Measurements from ENCODE around the gene FKBP6.
"Not testable (repeated sequence)": the region's sequence is repeated elsewhere in the genome, so short reads cannot be mapped to it uniquely, and the experiment has no call there.

FKBP6 gene

DNA sequence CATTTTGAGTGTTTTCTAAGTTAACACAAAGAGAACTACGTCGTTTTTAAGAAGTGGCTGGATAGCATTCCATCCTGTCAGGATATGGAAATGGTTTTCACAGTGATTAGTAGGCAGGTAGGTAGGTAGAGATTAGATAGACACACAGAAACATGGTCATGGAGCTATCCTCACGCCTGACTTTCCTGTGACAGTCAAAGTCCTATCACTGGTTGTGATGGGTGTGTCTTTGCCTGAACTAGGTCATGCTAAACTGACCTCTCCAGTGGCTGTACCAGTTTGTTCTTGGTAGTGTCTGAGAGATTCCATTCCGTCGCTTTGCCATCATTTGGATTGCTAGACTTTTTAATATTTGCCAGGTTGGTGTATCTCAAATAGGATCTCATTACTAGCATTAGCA, 28.2 kb downstream of the FKBP6 start:
- no peak for DNase-seq (ENCODE audit: low read depth, low spot score)

DNA sequence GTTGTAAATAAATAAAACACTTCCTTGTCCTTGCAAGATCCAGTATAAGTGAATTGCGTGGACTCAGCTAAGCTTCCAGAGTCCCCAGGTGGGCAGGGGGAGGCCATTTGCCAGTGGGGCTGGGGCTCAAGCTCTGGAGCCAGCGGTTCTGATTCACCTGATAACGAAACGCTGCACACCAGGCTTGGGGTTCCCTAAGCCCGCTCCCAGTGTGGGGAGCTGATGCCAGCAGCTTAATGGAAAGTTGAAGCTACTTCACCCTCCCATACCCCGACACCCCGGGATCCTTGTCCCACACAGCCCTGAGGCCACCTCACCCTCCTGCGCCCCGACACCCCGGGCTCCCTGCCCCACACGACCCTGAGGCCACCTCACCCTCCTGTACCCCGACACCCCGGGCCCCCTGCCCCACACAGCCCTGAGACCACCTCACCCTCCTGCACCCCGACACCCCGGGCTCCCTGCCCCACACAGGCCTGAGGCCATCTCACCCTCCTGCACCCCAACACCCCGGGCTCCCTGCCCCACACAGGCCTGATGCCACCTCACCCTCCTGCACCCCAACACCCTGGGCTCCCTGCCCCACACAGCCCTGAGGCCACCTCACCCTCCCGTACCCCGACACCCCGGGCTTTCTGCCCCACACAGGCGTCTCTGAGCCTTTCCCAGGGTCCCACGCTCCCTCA, 30.8 kb downstream of the FKBP6 start:
- DNase-seq (ENCODE audit: low read depth, low spot score) = no peak

DNA sequence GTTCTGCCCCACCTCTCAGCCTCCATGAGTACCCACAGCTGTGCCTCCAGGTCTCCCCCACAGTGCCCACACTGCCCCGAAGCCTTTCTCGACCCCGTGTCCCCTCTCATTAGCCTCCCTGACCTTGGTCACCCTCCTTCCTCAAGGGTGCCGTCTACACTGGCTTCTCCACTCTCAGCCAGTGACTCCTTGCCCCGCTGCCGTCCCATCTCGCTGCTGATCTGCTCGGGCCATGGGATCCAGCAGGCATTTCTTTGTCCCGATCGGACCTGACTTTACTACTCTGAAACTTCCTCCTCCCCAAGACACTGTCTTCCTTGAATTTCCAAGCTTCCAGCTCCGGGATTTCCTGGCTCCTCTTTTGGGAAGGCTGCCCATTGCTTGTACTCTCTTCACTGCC, 31.3 kb downstream of the FKBP6 start:
- DNase-seq (ENCODE audit: low read depth, low spot score) = no peak

DNA sequence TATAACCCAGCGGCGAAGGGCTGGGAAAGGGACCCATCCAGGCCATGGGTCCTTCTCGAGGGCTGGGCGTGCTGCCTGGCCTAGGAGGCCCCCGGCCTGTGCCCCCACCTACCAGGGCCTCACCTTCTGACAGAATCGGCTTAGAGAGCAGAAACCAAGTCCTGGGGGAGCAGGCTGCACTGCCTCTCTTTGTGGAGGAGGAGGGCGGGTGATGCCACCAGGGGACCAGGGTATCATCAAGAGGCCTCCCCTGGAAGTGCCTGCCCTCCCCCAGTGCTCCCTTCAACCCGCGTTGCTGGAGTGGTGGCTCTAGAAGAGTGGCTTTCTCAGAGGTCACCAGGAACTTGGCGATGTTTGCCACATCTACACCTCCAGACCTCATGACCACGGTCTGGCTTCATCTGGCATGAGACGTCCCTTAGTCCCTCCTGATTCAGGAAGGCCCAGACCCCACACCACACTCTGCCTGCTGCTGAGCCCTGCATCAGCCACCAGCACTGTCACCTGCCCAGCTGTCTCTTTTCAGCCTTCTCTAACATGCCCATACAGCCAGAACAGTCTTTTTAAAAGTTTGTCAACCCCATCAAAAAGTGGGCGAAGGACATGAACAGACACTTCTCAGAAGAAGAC, 31.9 kb downstream of the FKBP6 start:
- no peak for DNase-seq (ENCODE audit: low read depth, low spot score)

DNA sequence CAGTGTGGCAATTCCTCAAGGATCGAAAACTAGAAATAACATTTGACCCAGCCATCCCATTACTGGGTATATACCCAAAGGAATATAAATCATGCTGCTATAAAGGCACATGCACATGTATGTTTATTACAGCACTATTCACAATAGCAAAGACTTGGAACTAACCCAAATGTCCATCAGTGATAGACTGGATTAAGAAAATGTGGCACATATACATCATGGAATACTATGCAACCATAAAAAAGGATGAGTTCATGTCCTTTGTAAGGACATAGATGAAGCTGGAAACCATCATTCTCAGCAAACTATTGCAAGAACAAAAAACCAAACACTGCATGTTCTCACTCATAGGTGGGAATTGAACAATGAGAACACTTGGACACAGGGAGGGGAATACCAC, 32.6 kb downstream of the FKBP6 start:
- DNase-seq (ENCODE audit: low read depth, low spot score) = not testable (repeated sequence)

DNA sequence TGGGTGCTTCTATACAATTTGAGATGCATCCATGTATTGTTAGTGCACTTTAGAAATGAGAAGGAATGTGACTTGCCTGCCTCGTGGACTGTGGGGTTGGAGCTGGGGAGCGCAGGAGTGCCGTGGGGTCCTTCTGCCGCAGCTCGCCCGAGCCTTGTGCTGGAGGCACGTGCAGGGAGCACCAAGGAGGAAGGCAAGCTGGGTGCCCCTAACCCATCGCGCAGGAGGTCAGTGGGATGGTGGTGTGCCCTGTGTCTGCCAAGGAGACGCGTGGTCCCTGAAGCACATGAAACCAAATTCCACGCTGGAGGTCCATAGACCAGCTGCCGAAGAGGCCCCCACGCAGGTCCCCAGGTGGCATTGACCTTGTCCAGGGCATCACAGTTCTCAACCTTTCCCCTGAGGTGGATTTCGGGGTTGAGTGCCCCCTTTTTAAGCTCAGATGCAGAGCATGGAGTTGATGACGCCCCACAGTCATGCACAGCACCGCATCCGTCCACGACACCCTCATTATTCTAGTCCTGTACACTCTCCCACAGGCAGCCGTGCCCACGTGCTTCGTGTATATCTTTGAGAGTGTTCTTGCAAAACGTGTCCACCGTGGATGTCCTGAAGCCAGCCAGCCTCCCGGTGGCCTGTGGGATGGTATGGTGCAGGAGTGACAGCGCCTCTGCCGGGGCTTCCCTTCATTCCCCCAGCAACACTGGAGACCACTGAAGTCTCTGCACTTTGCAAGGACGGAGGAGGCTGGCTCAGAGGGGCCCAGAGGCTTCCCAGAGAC, 35.5 kb downstream of the FKBP6 start:
- no peak for DNase-seq (ENCODE audit: low read depth, low spot score)

DNA sequence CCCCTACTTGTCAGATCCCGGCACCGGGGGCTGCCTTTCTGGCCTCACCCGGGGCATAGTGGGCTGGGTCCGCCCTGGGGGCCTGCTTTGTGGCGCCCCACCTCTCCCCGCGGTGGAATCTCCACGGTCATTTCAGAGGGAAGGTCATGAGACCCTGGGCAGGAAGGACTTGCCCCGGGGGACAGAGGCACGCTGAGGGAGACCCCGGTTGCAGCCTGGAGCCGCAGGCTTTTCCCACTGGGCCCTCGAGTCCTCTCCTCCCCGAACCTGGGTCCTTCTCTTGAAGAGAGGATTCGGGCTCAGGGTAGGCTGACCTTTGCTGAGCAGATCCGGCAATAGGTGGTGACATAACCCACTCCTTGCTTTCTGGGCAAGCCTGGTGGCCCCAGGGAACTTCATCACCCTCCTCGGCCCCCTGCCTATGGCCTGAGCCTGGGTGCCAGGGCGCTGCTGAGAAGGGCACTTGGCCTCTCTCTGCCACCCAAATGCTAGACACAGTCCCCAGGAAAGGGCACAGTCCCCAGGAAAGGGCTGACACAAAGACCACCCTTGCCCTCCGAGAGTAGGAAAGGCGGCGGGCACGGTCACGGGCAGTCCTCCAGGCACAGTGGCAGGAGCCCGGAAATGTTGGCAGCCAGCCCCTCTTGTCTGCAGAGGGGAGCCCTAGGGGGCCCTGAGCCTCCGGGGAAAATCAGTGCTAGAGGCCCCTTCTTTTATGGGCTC, 36.2 kb downstream of the FKBP6 start:
- DNase-seq (ENCODE audit: low read depth, low spot score) = no peak

DNA sequence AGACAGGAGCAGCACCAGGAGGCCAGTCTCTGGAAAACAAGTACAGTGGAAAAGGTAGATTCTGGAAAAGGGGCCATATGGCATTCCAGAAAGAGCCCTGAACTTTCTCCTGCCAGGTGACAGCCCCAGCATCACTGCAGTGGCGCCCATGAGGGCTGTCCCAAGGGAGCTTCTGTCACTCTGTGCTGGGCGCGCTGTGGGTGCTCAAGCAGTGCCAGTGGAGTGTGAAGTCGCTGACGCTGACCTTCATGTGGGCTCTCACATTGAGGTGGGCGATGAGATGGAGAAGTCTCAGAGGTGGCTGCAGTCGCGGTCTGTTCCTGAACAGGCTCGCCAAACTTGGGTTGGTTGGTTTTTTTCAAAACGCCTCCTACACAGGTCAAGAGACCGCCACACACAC, 38.2 kb downstream of the FKBP6 start:
- no peak for DNase-seq (ENCODE audit: low read depth, low spot score)

DNA sequence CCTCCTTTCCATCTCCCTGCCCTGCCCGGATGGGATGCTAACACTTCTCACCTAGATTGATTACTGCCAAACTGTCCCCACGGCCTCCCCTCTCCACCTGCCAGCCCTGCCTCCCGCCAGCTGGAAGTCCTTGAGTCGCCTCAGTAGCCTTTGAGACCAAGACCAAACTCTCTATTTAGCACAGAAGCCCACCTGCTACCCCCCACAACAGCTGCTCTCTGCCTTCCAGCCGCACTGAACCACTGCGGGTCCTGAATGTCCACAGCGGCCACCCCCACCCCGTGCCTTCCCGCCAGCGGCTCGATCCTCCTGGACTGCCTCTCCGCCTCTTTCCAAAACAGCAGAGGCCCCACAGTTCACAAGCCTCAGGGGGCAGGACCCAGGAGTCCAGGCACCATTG, 39.0 kb downstream of the FKBP6 start:
- no peak for DNase-seq (ENCODE audit: low read depth, low spot score)

DNA sequence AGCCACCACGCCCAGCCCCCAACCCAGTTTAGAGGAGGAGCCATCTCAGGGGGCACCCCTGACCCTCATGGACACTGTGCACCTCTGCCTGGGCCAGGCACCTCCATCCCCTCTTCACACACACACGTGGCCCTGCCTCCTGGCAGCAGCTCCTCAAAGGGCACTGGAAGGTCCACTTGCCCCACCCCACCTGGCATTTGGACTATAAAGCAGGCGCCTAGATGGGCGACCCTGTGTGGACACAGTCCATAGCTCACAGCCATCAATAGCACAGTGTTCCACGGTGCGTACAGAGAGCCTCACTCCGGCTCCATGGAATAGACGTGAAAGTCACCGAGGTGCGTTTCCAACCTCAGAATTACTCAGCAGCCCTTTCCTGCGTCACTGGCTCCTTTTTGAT, 41.0 kb downstream of the FKBP6 start:
- DNase-seq (ENCODE audit: low read depth, low spot score) = no peak

DNA sequence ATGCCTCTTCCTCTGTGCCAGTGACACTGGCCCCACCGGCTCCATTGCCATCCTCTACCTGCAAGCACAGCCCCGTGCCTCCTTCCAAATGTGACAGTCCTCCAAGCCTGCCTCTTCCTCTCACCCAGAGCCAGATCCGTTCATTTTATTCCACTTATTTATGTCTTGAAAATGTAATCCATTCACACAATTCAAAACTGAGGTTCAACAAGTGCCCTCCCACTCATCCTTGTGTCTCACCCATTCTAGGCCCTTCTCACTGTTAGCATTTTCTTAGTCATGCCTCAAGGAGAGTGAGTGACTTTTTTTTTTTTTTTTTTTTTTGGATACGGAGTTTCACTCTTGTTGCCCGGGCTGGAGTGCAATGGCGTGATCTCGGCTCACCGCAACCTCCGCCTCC, 41.7 kb downstream of the FKBP6 start:
- DNase-seq (ENCODE audit: low read depth, low spot score) = no peak

DNA sequence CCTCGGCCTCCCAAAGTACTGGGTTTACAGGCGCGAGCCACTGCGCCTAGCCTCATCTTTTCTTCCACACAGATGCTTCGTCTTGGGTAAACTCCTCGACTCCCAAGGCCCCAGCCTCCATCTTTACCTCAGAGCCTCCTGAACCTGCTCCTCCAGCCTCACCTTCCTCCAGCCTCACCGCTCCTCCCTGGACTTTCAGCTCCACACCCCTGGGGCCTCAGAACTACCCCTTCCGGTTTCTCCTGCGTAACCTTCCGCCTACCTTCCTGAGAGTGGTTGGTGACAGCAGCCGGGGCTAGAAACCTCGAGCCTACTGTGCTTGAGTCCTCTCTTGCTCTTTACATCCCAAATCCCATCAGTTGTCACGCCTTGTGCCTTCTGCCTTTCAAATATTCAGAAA, 45.8 kb downstream of the FKBP6 start:
- DNase-seq (ENCODE audit: low read depth, low spot score) = no peak

DNA sequence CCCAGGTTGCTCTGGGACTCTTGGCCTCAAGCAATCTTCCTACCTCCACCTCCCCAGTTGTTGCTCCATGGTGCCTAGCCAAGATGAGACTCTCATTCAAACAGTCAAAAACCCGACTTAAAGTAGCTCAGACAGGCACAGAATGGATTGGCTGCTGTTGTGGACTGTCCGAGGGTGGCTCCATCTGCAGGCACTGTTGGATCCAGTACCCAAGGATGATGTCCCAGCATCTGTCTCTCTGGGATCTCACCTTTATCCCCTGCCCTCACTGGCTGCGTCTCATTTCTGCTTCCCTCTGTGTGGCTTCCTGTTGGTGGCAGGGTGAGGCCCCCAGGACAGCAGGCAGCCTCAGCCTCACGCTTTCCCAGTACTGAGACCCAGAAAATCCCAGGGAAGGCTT, 48.3 kb downstream of the FKBP6 start:
- not testable (repeated sequence) for DNase-seq (ENCODE audit: low read depth, low spot score)

DNA sequence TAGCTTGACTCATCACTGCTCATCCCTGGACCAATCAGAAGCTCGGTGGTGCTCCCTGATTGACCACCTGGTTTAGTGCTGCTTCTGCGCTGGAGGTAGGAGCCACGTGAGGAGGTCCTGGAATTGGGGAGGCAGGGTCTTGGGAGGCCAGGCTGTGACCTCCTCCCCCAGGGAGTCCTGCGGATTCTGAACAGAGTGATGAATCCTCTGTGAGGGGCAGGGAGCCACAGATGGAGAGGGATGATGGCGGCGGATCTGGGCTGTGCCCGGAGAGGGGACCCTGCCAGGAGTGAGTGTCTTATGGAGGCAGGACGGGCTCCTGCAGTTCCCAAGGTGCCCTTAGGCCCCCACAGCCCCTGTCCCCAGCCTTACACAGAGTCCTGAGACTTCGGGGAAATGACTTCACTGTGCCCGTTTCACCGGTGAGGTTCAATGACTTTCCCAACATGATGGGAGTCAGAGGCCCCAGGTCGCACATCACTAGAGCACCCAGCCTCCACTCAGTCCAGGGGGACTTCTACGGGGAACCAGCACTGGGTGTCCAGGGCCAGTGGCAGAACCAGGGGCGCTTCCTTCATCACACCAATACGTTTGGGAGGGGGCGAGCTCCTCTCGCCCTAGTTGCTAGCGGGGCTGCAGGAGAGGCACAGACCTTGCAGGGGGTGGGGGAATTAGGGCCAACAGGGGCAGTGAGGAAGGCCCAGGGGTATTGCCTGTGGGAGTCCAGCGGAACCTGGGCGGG, 48.9 kb downstream of the FKBP6 start:
- no peak for DNase-seq (ENCODE audit: low read depth, low spot score)

DNA sequence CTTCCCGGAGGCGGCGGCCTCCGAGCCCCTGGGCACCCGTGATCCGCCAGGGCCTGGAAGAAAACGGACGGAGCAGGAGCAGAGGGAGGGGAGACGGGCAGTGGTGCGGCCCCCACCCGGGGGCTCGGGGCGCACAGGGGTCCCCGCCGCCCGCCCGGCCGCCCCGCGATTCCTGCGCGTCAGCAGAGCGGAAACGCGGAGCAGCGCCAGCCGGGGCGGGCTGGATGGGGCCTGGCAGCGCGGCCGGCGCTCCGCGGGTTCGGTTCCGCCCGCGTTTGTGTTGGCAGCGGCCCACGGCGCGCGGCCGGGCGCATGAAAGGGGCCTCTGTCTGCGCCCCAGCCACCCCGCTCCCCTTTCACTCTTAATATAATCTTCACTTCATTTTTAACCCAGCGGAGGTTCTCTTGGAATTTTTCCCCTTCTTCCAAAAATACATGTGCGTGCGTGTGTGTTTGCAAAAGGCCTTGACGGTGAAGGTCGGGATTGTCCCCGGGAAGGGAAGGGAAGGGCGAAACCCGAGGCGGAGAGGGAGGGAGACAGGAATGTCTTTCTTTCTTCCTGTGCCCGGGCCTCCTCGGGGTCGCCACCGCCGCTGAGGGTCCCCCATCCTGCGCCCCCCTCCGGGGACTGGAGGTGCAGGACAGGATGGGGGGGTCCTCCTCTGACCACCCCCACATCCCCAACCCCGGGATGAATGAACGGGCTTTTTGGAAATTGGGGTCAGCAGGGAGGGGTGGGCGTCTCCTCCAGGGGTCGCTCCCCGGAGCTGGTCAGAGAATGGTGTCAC, 49.6 kb downstream of the FKBP6 start:
- DNase-seq (ENCODE audit: low read depth, low spot score) = not testable (repeated sequence)

DNA sequence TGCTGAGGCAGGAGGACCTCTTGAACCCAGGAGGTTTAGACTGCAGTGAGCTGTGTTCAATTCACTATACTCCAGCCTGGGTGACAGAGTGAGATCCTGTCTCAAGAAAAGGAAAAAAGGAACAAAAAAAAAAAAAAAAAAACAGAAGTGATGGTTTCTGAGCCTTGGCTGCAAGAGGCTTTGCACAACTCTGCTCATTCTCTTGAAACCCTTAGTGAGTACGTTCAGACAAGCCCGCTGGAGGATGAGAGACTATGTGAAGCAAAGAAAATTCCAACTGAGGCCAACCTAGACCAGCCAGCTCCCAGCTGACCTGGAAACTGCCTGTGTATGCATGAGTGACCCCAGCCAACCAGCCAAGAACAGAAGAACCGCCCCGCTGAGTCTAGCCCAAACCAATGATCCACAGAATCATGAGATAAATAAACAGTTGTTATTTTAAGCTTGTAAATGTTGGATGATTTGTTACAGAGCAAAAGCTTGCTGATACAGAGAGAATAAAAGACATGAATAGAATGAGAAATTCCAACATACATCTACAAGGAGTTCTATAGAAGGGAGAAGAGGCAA, 55.1 kb downstream of the FKBP6 start:
- DNase-seq (ENCODE audit: low read depth, low spot score) = no peak

DNA sequence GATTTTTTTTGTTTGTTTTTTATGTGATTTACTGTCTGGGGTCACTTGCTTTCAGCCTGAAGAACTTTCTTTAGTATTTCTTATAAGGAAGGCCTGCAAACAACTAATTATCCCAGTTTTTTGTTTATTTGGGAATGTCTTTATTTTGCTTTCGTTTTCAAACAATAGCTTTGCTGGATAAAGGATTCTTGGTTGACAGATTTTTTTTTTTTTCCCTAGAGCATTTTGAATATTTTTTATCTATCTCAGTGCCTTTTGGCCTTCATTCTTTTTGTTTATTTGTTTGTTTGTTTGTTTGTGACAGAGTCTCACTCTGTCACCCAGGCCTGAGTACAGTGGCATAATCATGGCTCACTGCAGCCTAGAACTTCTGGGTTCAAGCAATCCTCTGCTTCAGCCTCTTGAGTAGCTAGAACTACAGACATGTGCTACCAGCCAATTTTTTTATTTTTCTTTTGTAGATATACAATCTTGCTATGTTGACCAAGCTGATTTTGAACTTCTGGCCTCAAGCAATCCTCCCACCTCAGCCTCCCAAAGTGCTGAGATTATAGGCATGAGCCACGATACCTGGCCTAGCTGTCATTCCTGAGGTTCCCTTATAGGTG, 59.4 kb downstream of the FKBP6 start:
- DNase-seq (ENCODE audit: low read depth, low spot score) = no peak

DNA sequence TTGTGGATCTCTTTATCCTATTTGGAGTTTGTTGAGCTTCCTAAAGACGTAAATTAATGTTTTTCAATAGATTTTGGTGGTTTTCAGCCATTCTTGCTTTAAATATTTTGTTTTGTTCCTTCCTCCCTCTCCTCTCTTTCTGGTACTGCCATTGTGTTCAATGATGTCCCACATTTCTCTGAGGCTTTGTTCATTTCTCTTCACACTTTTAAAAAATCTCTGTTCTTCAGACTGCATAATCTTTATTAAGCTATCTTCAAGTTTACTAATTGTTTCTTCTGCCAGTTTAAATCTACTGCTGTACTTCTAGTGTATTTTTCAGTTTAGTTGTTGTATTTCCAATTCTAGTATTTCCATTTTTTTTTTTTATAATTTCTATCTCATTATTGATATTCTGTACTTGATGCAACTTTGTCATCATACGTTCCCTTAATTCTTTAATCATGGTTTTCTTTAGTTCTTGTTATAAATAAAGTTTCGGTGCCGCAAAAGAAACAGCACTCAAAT, 60.0 kb downstream of the FKBP6 start:
- no peak for DNase-seq (ENCODE audit: low read depth, low spot score)

DNA sequence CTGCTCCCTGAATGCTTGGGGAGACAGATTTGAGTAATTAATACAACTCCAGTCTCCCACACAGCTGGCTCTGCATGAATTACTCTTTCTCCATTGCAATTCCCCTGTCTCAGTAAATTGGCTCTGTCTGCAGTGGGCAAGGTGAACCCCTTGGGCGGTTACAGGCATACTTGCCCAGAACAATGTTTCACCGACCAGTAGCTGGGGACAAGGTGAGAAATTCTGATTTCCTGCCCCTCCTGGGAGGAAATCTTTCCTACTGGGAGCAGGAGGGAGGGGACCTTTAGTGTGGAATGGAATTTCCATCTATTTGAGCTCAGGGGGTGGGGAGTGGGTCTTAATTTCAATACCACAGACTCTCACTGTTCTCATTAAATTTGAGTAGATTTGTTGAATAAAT, 63.4 kb downstream of the FKBP6 start:
- DNase-seq (ENCODE audit: low read depth, low spot score) = no peak

DNA sequence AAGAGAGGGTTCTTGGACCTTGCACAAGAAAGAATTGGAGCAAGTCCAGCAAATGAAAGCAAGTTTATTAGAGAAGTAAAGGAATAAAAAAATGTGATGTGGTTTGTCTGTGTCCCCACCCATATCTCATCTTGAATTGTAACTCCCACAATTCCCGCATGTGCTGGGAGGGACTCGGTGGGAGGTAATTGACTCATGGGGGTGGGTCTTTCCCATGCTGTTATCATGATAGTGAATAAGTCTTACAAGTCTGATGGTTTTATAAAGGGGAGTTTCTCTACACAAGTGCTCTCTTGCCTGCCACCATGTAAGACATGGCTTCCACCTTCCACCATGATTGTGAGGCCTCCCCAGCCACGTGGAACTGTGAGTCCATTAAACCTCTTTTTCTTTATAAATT, 66.5 kb downstream of the FKBP6 start:
- no peak for DNase-seq (ENCODE audit: low read depth, low spot score)
